ENCODE data around the gene DOK5. TPM values are rescaled to one million over a fixed set of nuclear protein-coding genes. Genes with fewer than 3 reads are reported as not detected.

The DOK5 gene
- polyA plus RNA-seq, 4 donors: 9.4 to 34.3 (median 11.7) TPM

GRCh38 chr20:54606380-54606779 lies 131.0 kb downstream of the DOK5 start:
- DNase-seq (ENCODE audit: low read depth in 4 of 4, low spot score in 3 of 4): no peak

- no peak for DNase-seq (ENCODE audit: low read depth in 4 of 4, low spot score in 3 of 4)
Observed at GRCh38 chr20:54608039-54608745, 132.8 kb downstream of the DOK5 start.

- DNase-seq (ENCODE audit: low read depth in 4 of 4, low spot score in 3 of 4): no peak
Observed at GRCh38 chr20:54608943-54609342, 133.6 kb downstream of the DOK5 start.

- DNase-seq (ENCODE audit: low read depth in 4 of 4, low spot score in 3 of 4): no peak
Observed at GRCh38 chr20:54611708-54612412, 136.5 kb downstream of the DOK5 start.

GRCh38 chr20:54618412-54618811 lies 143.0 kb downstream of the DOK5 start:
- no peak for DNase-seq (ENCODE audit: low read depth in 4 of 4, low spot score in 3 of 4)

- no peak for DNase-seq (ENCODE audit: low read depth in 4 of 4, low spot score in 3 of 4)
Observed at GRCh38 chr20:54619181-54619580, 143.8 kb downstream of the DOK5 start.

GRCh38 chr20:54619682-54620081 lies 144.3 kb downstream of the DOK5 start:
- no peak for DNase-seq (ENCODE audit: low read depth in 4 of 4, low spot score in 3 of 4)

- no peak for DNase-seq (ENCODE audit: low read depth in 4 of 4, low spot score in 3 of 4)
Observed at GRCh38 chr20:54620611-54621010, 145.2 kb downstream of the DOK5 start.

GRCh38 chr20:54622333-54623295 lies 147.2 kb downstream of the DOK5 start:
- DNase-seq (ENCODE audit: low read depth in 4 of 4, low spot score in 3 of 4): no peak

GRCh38 chr20:54623991-54624569 lies 148.7 kb downstream of the DOK5 start:
- no peak for DNase-seq (ENCODE audit: low read depth in 4 of 4, low spot score in 3 of 4)

GRCh38 chr20:54624706-54625390 lies 149.5 kb downstream of the DOK5 start:
- DNase-seq (ENCODE audit: low read depth in 4 of 4, low spot score in 3 of 4): no peak

- no peak for DNase-seq (ENCODE audit: low read depth in 4 of 4, low spot score in 3 of 4)
Observed at GRCh38 chr20:54625497-54625896, 150.1 kb downstream of the DOK5 start.

GRCh38 chr20:54626126-54626525 lies 150.7 kb downstream of the DOK5 start:
- no peak for DNase-seq (ENCODE audit: low read depth in 4 of 4, low spot score in 3 of 4)

- DNase-seq (ENCODE audit: low read depth in 4 of 4, low spot score in 3 of 4): no peak
Observed at GRCh38 chr20:54629632-54630031, 154.2 kb downstream of the DOK5 start.

- DNase-seq (ENCODE audit: low read depth in 4 of 4, low spot score in 3 of 4): no peak
Observed at GRCh38 chr20:54630582-54630981, 155.2 kb downstream of the DOK5 start.

- no peak for DNase-seq (ENCODE audit: low read depth in 4 of 4, low spot score in 3 of 4)
Observed at GRCh38 chr20:54631059-54631458, 155.7 kb downstream of the DOK5 start.

- no peak for DNase-seq (ENCODE audit: low read depth in 4 of 4, low spot score in 3 of 4)
Observed at GRCh38 chr20:54633374-54634355, 158.3 kb downstream of the DOK5 start.

GRCh38 chr20:54636575-54636974 lies 161.2 kb downstream of the DOK5 start:
- DNase-seq (ENCODE audit: low read depth in 4 of 4, low spot score in 3 of 4): no peak

GRCh38 chr20:54639941-54640340 lies 164.5 kb downstream of the DOK5 start:
- DNase-seq (ENCODE audit: low read depth in 4 of 4, low spot score in 3 of 4): no peak
